HCT116 (cell line): ENCODE data around the gene EIF2AK2.

Experiments used
- CBX3 ChIP-seq: IDR thresholded peaks from 2 replicates; pipeline ENCODE4 v1.6.1; 2012; ENCODE audit warnings: low read depth
- CEBPB ChIP-seq: IDR thresholded peaks from 2 replicates; pipeline ENCODE4 v1.6.1; 2012; ENCODE audit warnings: low read depth
- EZH2 ChIP-seq: fragments of 200-600 bp; sonication (generic); IDR thresholded peaks from 2 replicates; pipeline ENCODE4 v1.6.1; 2017; ENCODE audit warnings: antibody characterized with exemption, mixed run types
- EZH2phosphoT487 ChIP-seq: fragments of 200-600 bp; IDR thresholded peaks from 2 replicates; pipeline ENCODE4 v1.6.1; 2018; ENCODE audit warnings: antibody characterized with exemption, borderline replicate concordance
- JUND ChIP-seq: IDR thresholded peaks from 2 replicates; pipeline ENCODE4 v1.6.1; 2012
- POLR2A ChIP-seq: IDR thresholded peaks from 2 replicates; pipeline ENCODE4 v1.7.0; 2011; ENCODE audit warnings: borderline replicate concordance; ENCODE audit not compliant: insufficient read depth, insufficient read length; ENCODE audit errors: extremely low read depth
- POLR2AphosphoS5 ChIP-seq: IDR thresholded peaks from 2 replicates; pipeline ENCODE4 v1.6.1; 2011; ENCODE audit warnings: mild to moderate bottlenecking, low read depth, low read length, moderate library complexity
- SIN3A ChIP-seq: IDR thresholded peaks from 2 replicates; pipeline ENCODE4 v1.6.1; 2012; ENCODE audit warnings: low read depth
- YY1 ChIP-seq: IDR thresholded peaks from 2 replicates; pipeline ENCODE4 v1.6.1; 2011; ENCODE audit warnings: low read length, low read depth, moderate library complexity, mild to moderate bottlenecking; ENCODE audit not compliant: insufficient replicate concordance; ENCODE audit errors: extremely low read depth
- ZFX ChIP-seq: fragments of 450-650 bp; IDR thresholded peaks from 2 replicates; pipeline ENCODE4 v1.6.1; 2017
- TF ChIP-seq, protein P1 (sequence below), 3 experiments: fragments of 200-600 bp in 1 of 3; sonication (generic) in 1 of 3; IDR thresholded peaks in 2 of 3; conservative IDR thresholded peaks in 1 of 3; 2 replicates each; pipeline ENCODE4 v1.5.1; 2012 to 2017; ENCODE audit warnings: low read depth in 2 of 3, low read length in 2 of 3, antibody characterized with exemption in 1 of 3, borderline replicate concordance in 1 of 3, control low read depth in 1 of 3, mild to moderate bottlenecking in 1 of 3, mixed read lengths in 1 of 3, mixed run types in 1 of 3, moderate library complexity in 1 of 3; ENCODE audit not compliant: insufficient read depth in 1 of 3
- TF ChIP-seq, protein P2 (sequence below): IDR thresholded peaks from 2 replicates; pipeline ENCODE4 v1.6.1; 2012
- TF ChIP-seq, protein P3 (sequence below): IDR thresholded peaks from 2 replicates; pipeline ENCODE4 v1.6.1; 2012; ENCODE audit warnings: low read depth

DNA sequence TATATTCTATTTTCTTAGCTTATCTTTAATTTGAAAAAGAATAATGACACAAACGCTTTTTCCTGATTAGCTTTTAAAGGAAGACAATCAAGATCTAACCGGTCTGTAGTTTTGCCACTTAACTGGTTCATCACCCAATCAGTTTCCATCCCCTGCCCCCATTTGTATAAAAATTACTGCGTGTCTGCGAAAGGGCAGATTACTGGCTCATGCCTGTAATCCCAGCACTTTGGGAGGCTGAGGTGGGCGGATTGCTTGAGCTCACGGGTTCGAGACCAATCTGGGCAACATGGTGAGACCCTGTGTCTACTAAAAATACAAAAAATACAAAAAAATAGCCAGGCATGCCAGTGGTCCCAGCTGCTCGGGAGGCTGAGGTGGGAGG, 41.9 kb upstream of the EIF2AK2 start:
- TF ChIP-seq, protein P1, sequence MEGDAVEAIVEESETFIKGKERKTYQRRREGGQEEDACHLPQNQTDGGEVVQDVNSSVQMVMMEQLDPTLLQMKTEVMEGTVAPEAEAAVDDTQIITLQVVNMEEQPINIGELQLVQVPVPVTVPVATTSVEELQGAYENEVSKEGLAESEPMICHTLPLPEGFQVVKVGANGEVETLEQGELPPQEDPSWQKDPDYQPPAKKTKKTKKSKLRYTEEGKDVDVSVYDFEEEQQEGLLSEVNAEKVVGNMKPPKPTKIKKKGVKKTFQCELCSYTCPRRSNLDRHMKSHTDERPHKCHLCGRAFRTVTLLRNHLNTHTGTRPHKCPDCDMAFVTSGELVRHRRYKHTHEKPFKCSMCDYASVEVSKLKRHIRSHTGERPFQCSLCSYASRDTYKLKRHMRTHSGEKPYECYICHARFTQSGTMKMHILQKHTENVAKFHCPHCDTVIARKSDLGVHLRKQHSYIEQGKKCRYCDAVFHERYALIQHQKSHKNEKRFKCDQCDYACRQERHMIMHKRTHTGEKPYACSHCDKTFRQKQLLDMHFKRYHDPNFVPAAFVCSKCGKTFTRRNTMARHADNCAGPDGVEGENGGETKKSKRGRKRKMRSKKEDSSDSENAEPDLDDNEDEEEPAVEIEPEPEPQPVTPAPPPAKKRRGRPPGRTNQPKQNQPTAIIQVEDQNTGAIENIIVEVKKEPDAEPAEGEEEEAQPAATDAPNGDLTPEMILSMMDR (IDR thresholded peaks at IDR 0.05 in 2 of 3, conservative IDR thresholded peaks at IDR 0.05 in 1 of 3; ENCODE audit: borderline replicate concordance in 1 of 3, insufficient read depth in 1 of 3, low read depth in 2 of 3, low read length in 2 of 3) = no peak
- no peak for TF ChIP-seq EZH2phosphoT487
- TF ChIP-seq POLR2A = no peak
- TF ChIP-seq JUND = no peak
- no peak for TF ChIP-seq ZFX
- no peak for TF ChIP-seq EZH2
- TF ChIP-seq SIN3A = no peak
- TF ChIP-seq, protein P2, sequence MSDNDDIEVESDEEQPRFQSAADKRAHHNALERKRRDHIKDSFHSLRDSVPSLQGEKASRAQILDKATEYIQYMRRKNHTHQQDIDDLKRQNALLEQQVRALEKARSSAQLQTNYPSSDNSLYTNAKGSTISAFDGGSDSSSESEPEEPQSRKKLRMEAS = no peak
- TF ChIP-seq YY1 = no peak
- no peak for TF ChIP-seq CBX3
- TF ChIP-seq CEBPB = no peak
- 0 out of 2 replicates have a peak, but pooled peaks have one; percentile 20 for TF ChIP-seq POLR2AphosphoS5
- TF ChIP-seq, protein P3, sequence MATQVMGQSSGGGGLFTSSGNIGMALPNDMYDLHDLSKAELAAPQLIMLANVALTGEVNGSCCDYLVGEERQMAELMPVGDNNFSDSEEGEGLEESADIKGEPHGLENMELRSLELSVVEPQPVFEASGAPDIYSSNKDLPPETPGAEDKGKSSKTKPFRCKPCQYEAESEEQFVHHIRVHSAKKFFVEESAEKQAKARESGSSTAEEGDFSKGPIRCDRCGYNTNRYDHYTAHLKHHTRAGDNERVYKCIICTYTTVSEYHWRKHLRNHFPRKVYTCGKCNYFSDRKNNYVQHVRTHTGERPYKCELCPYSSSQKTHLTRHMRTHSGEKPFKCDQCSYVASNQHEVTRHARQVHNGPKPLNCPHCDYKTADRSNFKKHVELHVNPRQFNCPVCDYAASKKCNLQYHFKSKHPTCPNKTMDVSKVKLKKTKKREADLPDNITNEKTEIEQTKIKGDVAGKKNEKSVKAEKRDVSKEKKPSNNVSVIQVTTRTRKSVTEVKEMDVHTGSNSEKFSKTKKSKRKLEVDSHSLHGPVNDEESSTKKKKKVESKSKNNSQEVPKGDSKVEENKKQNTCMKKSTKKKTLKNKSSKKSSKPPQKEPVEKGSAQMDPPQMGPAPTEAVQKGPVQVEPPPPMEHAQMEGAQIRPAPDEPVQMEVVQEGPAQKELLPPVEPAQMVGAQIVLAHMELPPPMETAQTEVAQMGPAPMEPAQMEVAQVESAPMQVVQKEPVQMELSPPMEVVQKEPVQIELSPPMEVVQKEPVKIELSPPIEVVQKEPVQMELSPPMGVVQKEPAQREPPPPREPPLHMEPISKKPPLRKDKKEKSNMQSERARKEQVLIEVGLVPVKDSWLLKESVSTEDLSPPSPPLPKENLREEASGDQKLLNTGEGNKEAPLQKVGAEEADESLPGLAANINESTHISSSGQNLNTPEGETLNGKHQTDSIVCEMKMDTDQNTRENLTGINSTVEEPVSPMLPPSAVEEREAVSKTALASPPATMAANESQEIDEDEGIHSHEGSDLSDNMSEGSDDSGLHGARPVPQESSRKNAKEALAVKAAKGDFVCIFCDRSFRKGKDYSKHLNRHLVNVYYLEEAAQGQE = no peak
